Measurements from ENCODE around the gene ANKLE2. TPM values are rescaled to one million over a fixed set of nuclear protein-coding genes. Genes with fewer than 3 reads are reported as not detected.

The ANKLE2 gene
- total and polyA plus RNA-seq, 4 donors, result 8.4 to 24.1 (median 15.4) TPM

DNA sequence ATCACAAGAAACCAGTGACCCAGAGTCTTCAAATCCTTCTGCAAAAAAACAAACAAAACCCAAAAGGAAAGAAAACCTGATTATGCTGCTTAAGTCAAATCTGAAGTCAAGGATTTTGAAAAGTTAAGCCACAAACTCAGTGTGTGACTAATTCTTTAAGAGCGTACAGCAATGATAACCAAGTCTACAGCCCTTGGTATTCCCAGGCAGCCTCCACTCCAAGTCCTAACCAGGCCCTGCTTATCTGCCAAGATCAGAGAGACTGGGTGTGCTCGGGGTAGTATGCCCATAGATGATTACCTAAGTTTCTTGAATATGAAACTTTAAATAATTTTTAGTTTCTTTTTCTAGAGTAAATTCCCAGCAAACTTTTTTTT, 37.9 kb downstream of the ANKLE2 start:
- H3K27me3 ChIP-seq (ENCODE audit: control insufficient read depth in 4 of 4, insufficient read depth in 4 of 4, low read length in 3 of 4), result no peaks in the 10 kb centered on the region
- 98% methylated on average over 2 of the region's 2 CpGs for WGBS
- H3K4me3 ChIP-seq (ENCODE audit: low read depth in 1 of 3, low read length in 3 of 3), result no peak overlapping the region
- no peak overlapping the region for H3K9ac ChIP-seq (ENCODE audit: low read depth in 1 of 2, low read length in 2 of 2)
- no peaks in the 10 kb centered on the region for H3K4me1 ChIP-seq (ENCODE audit: control insufficient read depth in 4 of 4, insufficient read depth in 4 of 4, low read length in 3 of 4)
- no peak overlapping the region for H3K27ac ChIP-seq (ENCODE audit: low read depth in 1 of 2, low read length in 2 of 2)
- no peak for DNase-seq (ENCODE audit: low spot score)
- TF ChIP-seq ATF3 (IDR thresholded peaks at IDR 0.05) (no peak), FOXA1 (IDR thresholded peaks at IDR 0.05) (no peak), RXRA (IDR thresholded peaks at IDR 0.05) (no peak), NR2F2 (IDR thresholded peaks at IDR 0.05) (no peak), YY1 (IDR thresholded peaks at IDR 0.05) (no peak), CTCF (IDR thresholded peaks at IDR 0.05; ENCODE audit: low read depth, low read length, missing input control) (no peak), JUND (IDR thresholded peaks at IDR 0.05) (no peak), EGR1 (IDR thresholded peaks at IDR 0.05; ENCODE audit: low read depth in 2 of 2) (no peak), HNF4G (IDR thresholded peaks at IDR 0.05) (no peak), GABPA (IDR thresholded peaks at IDR 0.05 in 1 of 2, conservative IDR thresholded peaks at IDR 0.05 in 1 of 2) (no peak), MAX (IDR thresholded peaks at IDR 0.05) (no peak), HNF4A (conservative IDR thresholded peaks at IDR 0.05) (no peak)
- TF ChIP-seq, protein P1, sequence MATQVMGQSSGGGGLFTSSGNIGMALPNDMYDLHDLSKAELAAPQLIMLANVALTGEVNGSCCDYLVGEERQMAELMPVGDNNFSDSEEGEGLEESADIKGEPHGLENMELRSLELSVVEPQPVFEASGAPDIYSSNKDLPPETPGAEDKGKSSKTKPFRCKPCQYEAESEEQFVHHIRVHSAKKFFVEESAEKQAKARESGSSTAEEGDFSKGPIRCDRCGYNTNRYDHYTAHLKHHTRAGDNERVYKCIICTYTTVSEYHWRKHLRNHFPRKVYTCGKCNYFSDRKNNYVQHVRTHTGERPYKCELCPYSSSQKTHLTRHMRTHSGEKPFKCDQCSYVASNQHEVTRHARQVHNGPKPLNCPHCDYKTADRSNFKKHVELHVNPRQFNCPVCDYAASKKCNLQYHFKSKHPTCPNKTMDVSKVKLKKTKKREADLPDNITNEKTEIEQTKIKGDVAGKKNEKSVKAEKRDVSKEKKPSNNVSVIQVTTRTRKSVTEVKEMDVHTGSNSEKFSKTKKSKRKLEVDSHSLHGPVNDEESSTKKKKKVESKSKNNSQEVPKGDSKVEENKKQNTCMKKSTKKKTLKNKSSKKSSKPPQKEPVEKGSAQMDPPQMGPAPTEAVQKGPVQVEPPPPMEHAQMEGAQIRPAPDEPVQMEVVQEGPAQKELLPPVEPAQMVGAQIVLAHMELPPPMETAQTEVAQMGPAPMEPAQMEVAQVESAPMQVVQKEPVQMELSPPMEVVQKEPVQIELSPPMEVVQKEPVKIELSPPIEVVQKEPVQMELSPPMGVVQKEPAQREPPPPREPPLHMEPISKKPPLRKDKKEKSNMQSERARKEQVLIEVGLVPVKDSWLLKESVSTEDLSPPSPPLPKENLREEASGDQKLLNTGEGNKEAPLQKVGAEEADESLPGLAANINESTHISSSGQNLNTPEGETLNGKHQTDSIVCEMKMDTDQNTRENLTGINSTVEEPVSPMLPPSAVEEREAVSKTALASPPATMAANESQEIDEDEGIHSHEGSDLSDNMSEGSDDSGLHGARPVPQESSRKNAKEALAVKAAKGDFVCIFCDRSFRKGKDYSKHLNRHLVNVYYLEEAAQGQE (IDR thresholded peaks at IDR 0.05), result no peak
- no peaks in the 10 kb centered on the region for H3K9me3 ChIP-seq (ENCODE audit: control insufficient read depth in 4 of 4, low read length in 3 of 4)
- peaks cover 32 to 86% (median 42%) of the 10 kb centered on the region in 4 donors for H3K36me3 ChIP-seq (ENCODE audit: control insufficient read depth in 4 of 4, insufficient read depth in 3 of 4, low read depth in 1 of 4, low read length in 3 of 4)

- DNase-seq (ENCODE audit: low spot score), result no peak
- no peak overlapping the region for H3K27ac ChIP-seq (ENCODE audit: low read depth in 1 of 2, low read length in 2 of 2)
- no peaks in the 10 kb centered on the region for H3K27me3 ChIP-seq (ENCODE audit: control insufficient read depth in 4 of 4, insufficient read depth in 4 of 4, low read length in 3 of 4)
- no peaks in the 10 kb centered on the region for H3K9me3 ChIP-seq (ENCODE audit: control insufficient read depth in 4 of 4, low read length in 3 of 4)
- H3K4me3 ChIP-seq (ENCODE audit: low read depth in 1 of 3, low read length in 3 of 3), result no peak overlapping the region
- no peak overlapping the region for H3K9ac ChIP-seq (ENCODE audit: low read depth in 1 of 2, low read length in 2 of 2)
- H3K4me1 ChIP-seq (ENCODE audit: control insufficient read depth in 4 of 4, insufficient read depth in 4 of 4, low read length in 3 of 4), result no peaks in the 10 kb centered on the region
- no peak for TF ChIP-seq HNF4G (IDR thresholded peaks at IDR 0.05)
- no peak for TF ChIP-seq HNF4A (conservative IDR thresholded peaks at IDR 0.05)
- TF ChIP-seq, protein P1 (IDR thresholded peaks at IDR 0.05), result no peak
- TF ChIP-seq JUND (IDR thresholded peaks at IDR 0.05), result no peak
- no peak for TF ChIP-seq SP1 (IDR thresholded peaks at IDR 0.05)
- TF ChIP-seq FOXA2 (IDR thresholded peaks at IDR 0.05), result no peak
- no peak for TF ChIP-seq GABPA (IDR thresholded peaks at IDR 0.05 in 1 of 2, conservative IDR thresholded peaks at IDR 0.05 in 1 of 2)
- no peak for TF ChIP-seq ATF3 (IDR thresholded peaks at IDR 0.05)
- TF ChIP-seq, protein P2, sequence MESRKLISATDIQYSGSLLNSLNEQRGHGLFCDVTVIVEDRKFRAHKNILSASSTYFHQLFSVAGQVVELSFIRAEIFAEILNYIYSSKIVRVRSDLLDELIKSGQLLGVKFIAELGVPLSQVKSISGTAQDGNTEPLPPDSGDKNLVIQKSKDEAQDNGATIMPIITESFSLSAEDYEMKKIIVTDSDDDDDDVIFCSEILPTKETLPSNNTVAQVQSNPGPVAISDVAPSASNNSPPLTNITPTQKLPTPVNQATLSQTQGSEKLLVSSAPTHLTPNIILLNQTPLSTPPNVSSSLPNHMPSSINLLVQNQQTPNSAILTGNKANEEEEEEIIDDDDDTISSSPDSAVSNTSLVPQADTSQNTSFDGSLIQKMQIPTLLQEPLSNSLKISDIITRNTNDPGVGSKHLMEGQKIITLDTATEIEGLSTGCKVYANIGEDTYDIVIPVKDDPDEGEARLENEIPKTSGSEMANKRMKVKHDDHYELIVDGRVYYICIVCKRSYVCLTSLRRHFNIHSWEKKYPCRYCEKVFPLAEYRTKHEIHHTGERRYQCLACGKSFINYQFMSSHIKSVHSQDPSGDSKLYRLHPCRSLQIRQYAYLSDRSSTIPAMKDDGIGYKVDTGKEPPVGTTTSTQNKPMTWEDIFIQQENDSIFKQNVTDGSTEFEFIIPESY (IDR thresholded peaks at IDR 0.05), result no peak
- no peak for TF ChIP-seq FOXA1 (IDR thresholded peaks at IDR 0.05)
- no peak for TF ChIP-seq MAX (IDR thresholded peaks at IDR 0.05)
- WGBS, result 93% methylated on average over 30 of the region's 30 CpGs
- peaks cover 29 to 84% (median 40%) of the 10 kb centered on the region in 4 donors for H3K36me3 ChIP-seq (ENCODE audit: control insufficient read depth in 4 of 4, insufficient read depth in 3 of 4, low read depth in 1 of 4, low read length in 3 of 4)
These were observed 38.4 kb downstream of the ANKLE2 start for GRCh38 chr12:132723015-132723763.
